ENCODE measurements around the gene CHTOP.

CHTOP gene

GRCh38 chr1:153599847-153600246 lies 34.0 kb upstream of the CHTOP start:
- TF ChIP-seq CEBPB (IDR thresholded peaks at IDR 0.05) = no peak
- no peak for TF ChIP-seq NFIC (IDR thresholded peaks at IDR 0.05)
- no peak for TF ChIP-seq TCF12 (IDR thresholded peaks at IDR 0.05; ENCODE audit: low read depth)
- no peak for TF ChIP-seq EP300 (IDR thresholded peaks at IDR 0.05; ENCODE audit: borderline replicate concordance)
- TF ChIP-seq TAF1 (IDR thresholded peaks at IDR 0.05; ENCODE audit: low read depth) = no peak
- no peak for TF ChIP-seq RAD21 (IDR thresholded peaks at IDR 0.05; ENCODE audit: low read depth)
- no peak for TF ChIP-seq YY1 (IDR thresholded peaks at IDR 0.05; ENCODE audit: low read depth)
- no peak for TF ChIP-seq ZBTB7A (IDR thresholded peaks at IDR 0.05; ENCODE audit: low read depth)
- TF ChIP-seq REST (IDR thresholded peaks at IDR 0.05; ENCODE audit: low read depth) = no peak
- TF ChIP-seq CREB1 (IDR thresholded peaks at IDR 0.05; ENCODE audit: low read depth) = no peak
- TF ChIP-seq, protein P1, sequence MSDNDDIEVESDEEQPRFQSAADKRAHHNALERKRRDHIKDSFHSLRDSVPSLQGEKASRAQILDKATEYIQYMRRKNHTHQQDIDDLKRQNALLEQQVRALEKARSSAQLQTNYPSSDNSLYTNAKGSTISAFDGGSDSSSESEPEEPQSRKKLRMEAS (IDR thresholded peaks at IDR 0.05) = no peak
- no peak for TF ChIP-seq FOXM1 (IDR thresholded peaks at IDR 0.05; ENCODE audit: borderline replicate concordance, low read depth)
- TF ChIP-seq, protein P2, sequence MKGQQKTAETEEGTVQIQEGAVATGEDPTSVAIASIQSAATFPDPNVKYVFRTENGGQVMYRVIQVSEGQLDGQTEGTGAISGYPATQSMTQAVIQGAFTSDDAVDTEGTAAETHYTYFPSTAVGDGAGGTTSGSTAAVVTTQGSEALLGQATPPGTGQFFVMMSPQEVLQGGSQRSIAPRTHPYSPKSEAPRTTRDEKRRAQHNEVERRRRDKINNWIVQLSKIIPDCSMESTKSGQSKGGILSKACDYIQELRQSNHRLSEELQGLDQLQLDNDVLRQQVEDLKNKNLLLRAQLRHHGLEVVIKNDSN (IDR thresholded peaks at IDR 0.05) = no peak
- no peak for TF ChIP-seq EGR1 (IDR thresholded peaks at IDR 0.05)
- TF ChIP-seq TEAD4 (IDR thresholded peaks at IDR 0.05) = no peak

DNA sequence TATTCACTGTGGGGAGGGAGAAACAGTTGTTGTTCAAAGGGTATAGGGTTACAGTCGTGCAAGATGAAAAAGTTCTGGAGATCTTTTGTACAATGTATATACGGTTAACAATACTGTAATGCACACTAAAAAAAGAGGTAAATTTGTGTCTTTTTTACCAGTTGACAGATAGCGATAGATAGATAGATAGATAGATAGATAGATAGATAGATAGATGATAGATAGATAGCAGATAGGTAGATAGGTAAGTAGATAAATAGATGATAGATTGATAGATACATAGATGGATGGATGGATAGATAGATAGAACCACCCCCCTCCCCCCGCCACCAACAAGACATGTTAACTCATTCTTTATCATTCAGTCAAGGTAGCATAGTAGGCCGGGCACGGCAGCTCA lies 31.1 kb upstream of the CHTOP start:
- TF ChIP-seq ZBTB7A (IDR thresholded peaks at IDR 0.05; ENCODE audit: low read depth) = no peak
- no peak for TF ChIP-seq CEBPB (IDR thresholded peaks at IDR 0.05)
- no peak for TF ChIP-seq TEAD4 (IDR thresholded peaks at IDR 0.05)
- TF ChIP-seq EGR1 (IDR thresholded peaks at IDR 0.05) = no peak
- TF ChIP-seq, protein P2 (IDR thresholded peaks at IDR 0.05) = no peak
- TF ChIP-seq TCF12 (IDR thresholded peaks at IDR 0.05; ENCODE audit: low read depth) = no peak
- TF ChIP-seq FOXM1 (IDR thresholded peaks at IDR 0.05; ENCODE audit: borderline replicate concordance, low read depth) = no peak
- no peak for TF ChIP-seq RAD21 (IDR thresholded peaks at IDR 0.05; ENCODE audit: low read depth)
- no peak for TF ChIP-seq TAF1 (IDR thresholded peaks at IDR 0.05; ENCODE audit: low read depth)
- TF ChIP-seq NFIC (IDR thresholded peaks at IDR 0.05) = no peak
- no peak for TF ChIP-seq REST (IDR thresholded peaks at IDR 0.05; ENCODE audit: low read depth)
- TF ChIP-seq YY1 (IDR thresholded peaks at IDR 0.05; ENCODE audit: low read depth) = no peak
- TF ChIP-seq CREB1 (IDR thresholded peaks at IDR 0.05; ENCODE audit: low read depth) = no peak
- no peak for TF ChIP-seq EP300 (IDR thresholded peaks at IDR 0.05; ENCODE audit: borderline replicate concordance)
- TF ChIP-seq, protein P1 (IDR thresholded peaks at IDR 0.05) = no peak

GRCh38 chr1:153606194-153606593 lies 27.7 kb upstream of the CHTOP start:
- TF ChIP-seq CEBPB (IDR thresholded peaks at IDR 0.05) (no peak), TEAD4 (IDR thresholded peaks at IDR 0.05) (no peak), EGR1 (IDR thresholded peaks at IDR 0.05) (no peak), FOXM1 (IDR thresholded peaks at IDR 0.05; ENCODE audit: borderline replicate concordance, low read depth) (no peak), TAF1 (IDR thresholded peaks at IDR 0.05; ENCODE audit: low read depth) (no peak), REST (IDR thresholded peaks at IDR 0.05; ENCODE audit: low read depth) (no peak), YY1 (IDR thresholded peaks at IDR 0.05; ENCODE audit: low read depth) (no peak), ZBTB7A (IDR thresholded peaks at IDR 0.05; ENCODE audit: low read depth) (no peak), RAD21 (IDR thresholded peaks at IDR 0.05; ENCODE audit: low read depth) (no peak), NFIC (IDR thresholded peaks at IDR 0.05) (no peak), EP300 (IDR thresholded peaks at IDR 0.05; ENCODE audit: borderline replicate concordance) (no peak), CREB1 (IDR thresholded peaks at IDR 0.05; ENCODE audit: low read depth) (no peak), TCF12 (IDR thresholded peaks at IDR 0.05; ENCODE audit: low read depth) (no peak)
- TF ChIP-seq, protein P1 (IDR thresholded peaks at IDR 0.05) = no peak
- TF ChIP-seq, protein P2 (IDR thresholded peaks at IDR 0.05) = no peak

All from Ishikawa (cell line).